Activated CD8-positive, alpha-beta T cell treated with anti-CD3 and anti-CD28 coated beads for 36 hours (primary cell): ENCODE data around the gene GLO1. TPM values are rescaled to one million over a fixed set of nuclear protein-coding genes. Genes with fewer than 3 reads are reported as not detected.

Experiments used
- ATAC-seq: fragments of 200-7000 bp; cut with Tn5 transposase; one replicate; pipeline ENCODE4 v1.10.0; 2021; ENCODE audit warnings: mild to moderate bottlenecking, moderate library complexity
- CTCF ChIA-PET: fragments of 350-600 bp; sonication (Branson Sonifier 250); formaldehyde crosslinking; loops from one replicate; lab custom pipeline; 2021; ENCODE audit warnings: antibody characterized with exemption; lab: Charles Lee
- POLR2A ChIA-PET: fragments of 350-600 bp; sonication (Branson Sonifier 250); formaldehyde crosslinking; loops from one replicate; lab custom pipeline; 2021; ENCODE audit warnings: antibody characterized with exemption; lab: Charles Lee
- DNase-seq: peaks from one replicate; pipeline ENCODE4 v3.0.0-alpha.2; 2020
- H3K27ac Mint-ChIP-seq: one replicate; pipeline ENCODE4 v1.8.0; 2021; ENCODE audit warnings: mild to moderate bottlenecking, mixed read lengths
- H3K27me3 Mint-ChIP-seq: one replicate; pipeline ENCODE4 v1.8.0; 2021; ENCODE audit warnings: mixed read lengths
- H3K36me3 Mint-ChIP-seq: one replicate; pipeline ENCODE4 v1.8.0; 2021; ENCODE audit warnings: low read depth, mixed read lengths
- H3K4me1 Mint-ChIP-seq: one replicate; pipeline ENCODE4 v1.8.0; 2021; ENCODE audit warnings: low read depth, mixed read lengths
- H3K4me3 Mint-ChIP-seq: one replicate; pipeline ENCODE4 v1.8.0; 2021; ENCODE audit warnings: mild to moderate bottlenecking, moderate library complexity, mixed read lengths
- H3K9me3 Mint-ChIP-seq: one replicate; pipeline ENCODE4 v1.8.0; 2021; ENCODE audit warnings: mixed read lengths
- intact Hi-C: fragments of 100-400 bp; cut with micrococcal nuclease; formaldehyde crosslinking; loops from one replicate; pipeline ENCODE4 v1.10.0; 2022
- total RNA-seq, 2 experiments: library from RNA; stranded (reverse); gene quantifications; one replicate each; pipeline ENCODE4 v1.2.3, GENCODE V29; 2021
- TF ChIP-seq, protein P1 (sequence below): fragments of 200-600 bp; IDR thresholded peaks from one replicate; pipeline ENCODE4 v1.8.0; 2022; ENCODE audit warnings: antibody characterized with exemption, mild to moderate bottlenecking

Gene GLO1
- total RNA-seq, 2 experiments from 2014 or later = 135 to 142 TPM

DNA sequence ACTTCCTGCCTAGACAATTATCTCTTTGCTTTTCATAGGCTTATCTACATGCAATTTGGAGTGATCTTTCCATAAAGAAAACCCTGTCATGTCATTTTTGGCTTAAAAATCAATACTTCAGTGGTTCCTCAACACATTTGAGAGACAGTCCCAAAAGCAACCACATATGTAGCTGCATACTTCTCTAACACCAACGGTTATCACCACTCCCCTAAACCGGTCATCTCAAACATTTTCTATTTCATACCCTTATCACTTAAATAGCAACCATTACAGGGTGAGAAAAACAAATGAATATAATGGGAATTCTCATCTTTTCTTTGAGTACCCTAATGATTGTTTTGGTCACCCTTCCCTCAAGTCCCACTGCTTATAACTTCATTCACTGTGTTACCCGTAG lies 5.1 kb downstream of the GLO1 start:
- peaks cover 73% of the 10 kb centered on the region for H3K36me3 Mint-ChIP-seq
- ChIA-PET CTCF (interaction anchor here (0.6 kb wide), 1 partner anchor 14 kb away, joined by 3 read pairs; no protein-coding TSS in a partner anchor), POLR2A (no interaction called here)
- no peak overlapping the region for H3K27ac Mint-ChIP-seq
- no peaks in the 10 kb centered on the region for H3K27me3 Mint-ChIP-seq
- ATAC-seq (no peak), DNase-seq (no peak)
- no peak overlapping the region for H3K4me3 Mint-ChIP-seq
- peaks cover 43% of the 10 kb centered on the region for H3K4me1 Mint-ChIP-seq
- H3K9me3 Mint-ChIP-seq = peaks cover 20% of the 10 kb centered on the region
- intact Hi-C loops = no loop called here
- TF ChIP-seq, protein P1, sequence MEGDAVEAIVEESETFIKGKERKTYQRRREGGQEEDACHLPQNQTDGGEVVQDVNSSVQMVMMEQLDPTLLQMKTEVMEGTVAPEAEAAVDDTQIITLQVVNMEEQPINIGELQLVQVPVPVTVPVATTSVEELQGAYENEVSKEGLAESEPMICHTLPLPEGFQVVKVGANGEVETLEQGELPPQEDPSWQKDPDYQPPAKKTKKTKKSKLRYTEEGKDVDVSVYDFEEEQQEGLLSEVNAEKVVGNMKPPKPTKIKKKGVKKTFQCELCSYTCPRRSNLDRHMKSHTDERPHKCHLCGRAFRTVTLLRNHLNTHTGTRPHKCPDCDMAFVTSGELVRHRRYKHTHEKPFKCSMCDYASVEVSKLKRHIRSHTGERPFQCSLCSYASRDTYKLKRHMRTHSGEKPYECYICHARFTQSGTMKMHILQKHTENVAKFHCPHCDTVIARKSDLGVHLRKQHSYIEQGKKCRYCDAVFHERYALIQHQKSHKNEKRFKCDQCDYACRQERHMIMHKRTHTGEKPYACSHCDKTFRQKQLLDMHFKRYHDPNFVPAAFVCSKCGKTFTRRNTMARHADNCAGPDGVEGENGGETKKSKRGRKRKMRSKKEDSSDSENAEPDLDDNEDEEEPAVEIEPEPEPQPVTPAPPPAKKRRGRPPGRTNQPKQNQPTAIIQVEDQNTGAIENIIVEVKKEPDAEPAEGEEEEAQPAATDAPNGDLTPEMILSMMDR = no peak

DNA sequence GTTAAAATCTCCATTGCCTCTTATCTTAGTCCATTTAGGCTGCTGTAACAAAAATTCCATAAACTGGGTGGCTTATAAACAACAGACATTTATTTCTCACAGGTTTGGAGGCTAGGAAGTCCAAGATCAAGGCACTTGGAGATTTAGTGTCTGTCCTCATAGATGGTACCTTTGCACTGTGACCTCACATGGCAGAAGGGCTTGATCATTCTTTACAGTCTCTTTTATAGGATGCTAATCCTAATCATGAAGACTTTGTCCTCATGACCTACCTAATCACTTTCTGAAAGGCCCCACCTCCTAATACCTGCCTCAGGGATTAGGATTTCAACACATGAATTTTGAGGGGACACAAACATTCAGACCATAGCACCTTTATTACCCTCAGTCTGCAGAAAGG lies 6.6 kb downstream of the GLO1 start:
- DNase-seq = no peak
- Mint-ChIP-seq H3K27me3 (no peaks in the 10 kb centered on the region), H3K27ac (no peak overlapping the region), H3K4me3 (no peak overlapping the region), H3K4me1 (peaks cover 37% of the 10 kb centered on the region), H3K36me3 (peaks cover 60% of the 10 kb centered on the region), H3K9me3 (peaks cover 16% of the 10 kb centered on the region)
- intact Hi-C loops = no loop called here
- TF ChIP-seq, protein P1 = no peak
- no peak for ATAC-seq
- CTCF ChIA-PET = no interaction called here
- POLR2A ChIA-PET = no interaction called here

DNA sequence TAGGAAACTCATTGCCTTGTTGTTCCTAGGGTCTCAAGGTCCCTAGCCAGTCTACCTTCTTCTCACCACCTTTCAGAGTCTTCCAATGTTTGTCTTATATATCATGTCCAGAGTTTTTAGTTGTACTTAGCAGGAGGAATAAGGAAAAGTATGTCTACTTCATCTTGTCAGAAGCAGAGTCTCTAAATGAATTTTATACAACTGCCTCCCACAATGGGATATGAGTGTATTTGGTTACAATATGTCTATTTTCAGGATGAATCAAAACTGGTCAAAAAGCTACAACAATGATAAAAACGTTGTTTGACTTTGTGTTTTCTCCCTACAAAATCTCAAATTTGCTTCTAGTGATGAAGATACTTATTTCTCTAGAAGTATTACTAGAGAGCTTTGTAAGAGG lies 7.0 kb downstream of the GLO1 start:
- TF ChIP-seq, protein P1 = no peak
- CTCF ChIA-PET = no interaction called here
- no peak for DNase-seq
- H3K27ac Mint-ChIP-seq = no peak overlapping the region
- no peaks in the 10 kb centered on the region for H3K27me3 Mint-ChIP-seq
- H3K36me3 Mint-ChIP-seq = peaks cover 55% of the 10 kb centered on the region
- intact Hi-C loops = no loop called here
- peaks cover 16% of the 10 kb centered on the region for H3K9me3 Mint-ChIP-seq
- no peak for ATAC-seq
- POLR2A ChIA-PET = no interaction called here
- peaks cover 37% of the 10 kb centered on the region for H3K4me1 Mint-ChIP-seq
- H3K4me3 Mint-ChIP-seq = no peak overlapping the region

DNA sequence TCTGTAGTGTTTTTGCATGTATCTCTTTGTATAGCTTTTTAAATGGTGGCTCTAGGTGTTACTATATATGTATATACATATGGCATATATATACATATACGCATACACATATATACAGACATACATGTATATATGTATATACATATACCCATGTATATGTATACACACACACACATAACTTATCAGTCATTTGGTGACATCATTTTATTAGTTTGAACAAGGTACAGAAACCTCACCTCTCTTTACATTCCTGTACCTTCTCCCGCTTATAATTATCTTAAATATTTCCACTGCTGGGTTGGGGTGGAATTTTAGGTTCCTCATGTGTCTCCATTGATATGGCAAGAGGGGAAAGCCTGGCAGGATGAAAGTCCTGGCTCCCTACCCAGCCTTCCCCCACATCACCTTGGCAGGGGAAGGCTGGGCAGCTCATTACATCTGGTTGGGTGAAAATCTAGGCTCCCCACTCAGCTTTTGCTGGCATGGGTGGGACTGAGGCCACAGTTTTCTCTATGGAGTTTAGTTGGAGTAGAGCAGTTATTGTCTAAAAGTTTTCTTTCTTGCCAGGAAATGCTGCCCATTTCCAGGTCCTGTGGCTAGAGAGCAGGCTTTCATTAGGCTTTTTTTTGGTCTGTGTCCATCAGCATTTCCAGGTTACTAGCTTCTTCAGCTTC lies 7.6 kb downstream of the GLO1 start:
- POLR2A ChIA-PET = no interaction called here
- peaks cover 14% of the 10 kb centered on the region for H3K9me3 Mint-ChIP-seq
- H3K36me3 Mint-ChIP-seq = peaks cover 50% of the 10 kb centered on the region
- no peak for DNase-seq
- H3K4me1 Mint-ChIP-seq = peaks cover 35% of the 10 kb centered on the region
- no peaks in the 10 kb centered on the region for H3K27me3 Mint-ChIP-seq
- intact Hi-C loops = no loop called here
- TF ChIP-seq, protein P1 = no peak
- CTCF ChIA-PET = no interaction called here
- no peak overlapping the region for H3K4me3 Mint-ChIP-seq
- ATAC-seq = no peak
- peak overlapping the region; percentile 48 for H3K27ac Mint-ChIP-seq

DNA sequence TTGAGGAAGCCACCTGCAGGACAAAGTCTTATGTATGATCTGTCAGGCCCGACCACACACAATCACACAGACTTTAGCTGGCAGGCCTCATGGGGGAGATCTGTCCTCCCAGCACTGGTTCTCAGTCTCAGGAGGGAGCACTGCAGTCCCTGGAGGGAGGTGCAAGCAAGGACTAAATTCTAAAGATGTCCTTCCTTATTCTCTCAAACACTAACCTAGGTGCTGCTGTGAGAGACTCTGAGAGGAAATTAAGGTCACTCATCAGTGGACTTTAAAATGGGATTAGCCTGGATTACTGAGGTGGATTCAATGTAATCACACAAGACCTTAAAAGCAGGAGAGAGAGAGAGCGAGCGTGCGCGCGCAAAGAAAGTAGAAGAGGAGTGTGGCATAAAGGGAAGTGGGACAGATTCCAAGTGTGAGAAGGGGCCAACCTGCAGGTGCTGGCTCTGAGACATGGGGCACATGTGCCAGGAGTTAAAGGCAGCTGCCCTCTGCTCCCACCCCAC lies 14.3 kb downstream of the GLO1 start:
- H3K9me3 Mint-ChIP-seq = no peaks in the 10 kb centered on the region
- intact Hi-C loops = no loop called here
- no peak for DNase-seq
- no peak overlapping the region for H3K4me3 Mint-ChIP-seq
- peaks cover 20% of the 10 kb centered on the region for H3K4me1 Mint-ChIP-seq
- TF ChIP-seq, protein P1 = no peak
- no peak for ATAC-seq
- ChIA-PET CTCF (interaction anchor here (1.2 kb wide), 1 partner anchor 12 kb away, joined by 4 read pairs; no protein-coding TSS in a partner anchor), POLR2A (interaction anchor here (0.7 kb wide), 1 partner anchor 151 kb away, joined by 3 read pairs; no protein-coding TSS in a partner anchor)
- no peak overlapping the region for H3K27ac Mint-ChIP-seq
- H3K36me3 Mint-ChIP-seq = peaks cover 18% of the 10 kb centered on the region
- H3K27me3 Mint-ChIP-seq = no peaks in the 10 kb centered on the region
